Large intestine (tissue), 3 donors: ENCODE measurements around the gene PCK1. TPM values are rescaled to one million over a fixed set of nuclear protein-coding genes. Genes with fewer than 3 reads are reported as not detected.

Source experiments
- DNase-seq, 2 donors: peaks; one replicate each; pipeline versions ENCODE4 v3.0.0 to v3.0.0-alpha.2; 2013
- H3K27ac ChIP-seq: one replicate; pipeline ENCODE4 v1.5.1; 2013; ENCODE audit warnings: low read length
- H3K27me3 ChIP-seq: 2 replicates; pipeline ENCODE4 v1.6.1; 2013; ENCODE audit warnings: low read length; ENCODE audit not compliant: control insufficient read depth, insufficient read depth
- H3K36me3 ChIP-seq: 2 replicates; pipeline ENCODE4 v1.6.1; 2013; ENCODE audit warnings: low read length; ENCODE audit not compliant: control insufficient read depth, insufficient read depth
- H3K4me1 ChIP-seq: one replicate; pipeline ENCODE4 v1.6.1; 2013; ENCODE audit warnings: low read length; ENCODE audit not compliant: control insufficient read depth, insufficient read depth
- H3K4me3 ChIP-seq: one replicate; pipeline ENCODE4 v1.5.1; 2013; ENCODE audit warnings: low read length
- H3K9me3 ChIP-seq: one replicate; pipeline ENCODE4 v1.6.1; 2013; ENCODE audit warnings: mild to moderate bottlenecking, low read depth, low read length, moderate library complexity; ENCODE audit not compliant: control insufficient read depth
- WGBS: methylation state at CpG from one replicate; pipeline ENCODE4 v1.1.5; 2013; ENCODE audit warnings: low lambda C conversion rate; ENCODE audit not compliant: insufficient coverage; 5-methylcytosine and 5-hydroxymethylcytosine counted together
- polyA plus RNA-seq: library from polyadenylated mRNA; unstranded; fragments of 120-200 nt; gene quantifications from one replicate; pipeline ENCODE4 v1.2.1, GENCODE V29; 2013

PCK1 gene
- polyA plus RNA-seq, 1 donor = 13.3 TPM

GRCh38 chr20:57596998-57597939 lies 36.4 kb downstream of the PCK1 start:
- DNase-seq = peak in 1 of 2 donors; percentile 63
- no CpG with 5 or more reads among the region's 39 CpGs for WGBS
- H3K9me3 ChIP-seq = no peaks in the 10 kb centered on the region
- H3K27me3 ChIP-seq = no peaks in the 10 kb centered on the region
- H3K27ac ChIP-seq = no peak overlapping the region
- peaks cover 11% of the 10 kb centered on the region for H3K4me1 ChIP-seq
- no peaks in the 10 kb centered on the region for H3K36me3 ChIP-seq
- no peak overlapping the region for H3K4me3 ChIP-seq

DNA sequence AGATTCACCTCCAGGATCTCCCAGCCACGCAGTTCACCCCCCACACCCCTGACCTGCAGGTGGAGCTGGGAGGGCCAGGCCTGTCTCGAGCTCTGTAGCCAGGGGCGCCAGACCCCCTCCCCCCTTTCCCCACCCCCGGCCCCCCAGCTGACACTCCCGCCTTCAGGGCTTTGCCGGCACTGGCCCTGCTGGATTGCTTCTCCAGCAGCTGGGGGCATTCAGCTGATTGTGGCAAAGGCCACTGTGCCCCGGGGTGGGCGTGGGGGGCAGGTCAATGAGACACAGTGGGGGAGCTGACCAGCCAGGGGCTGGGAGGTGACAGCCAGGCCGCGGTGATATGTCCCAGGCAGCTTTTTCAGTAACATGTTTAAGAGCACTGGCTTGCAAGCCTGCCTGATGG lies 37.1 kb downstream of the PCK1 start:
- Histone ChIP-seq H3K9me3 (no peaks in the 10 kb centered on the region), H3K27ac (no peak overlapping the region), H3K4me1 (peaks cover 8% of the 10 kb centered on the region), H3K4me3 (no peak overlapping the region), H3K36me3 (no peaks in the 10 kb centered on the region), H3K27me3 (no peaks in the 10 kb centered on the region)
- WGBS = no CpG with 5 or more reads among the region's 10 CpGs
- no peak for DNase-seq

DNA sequence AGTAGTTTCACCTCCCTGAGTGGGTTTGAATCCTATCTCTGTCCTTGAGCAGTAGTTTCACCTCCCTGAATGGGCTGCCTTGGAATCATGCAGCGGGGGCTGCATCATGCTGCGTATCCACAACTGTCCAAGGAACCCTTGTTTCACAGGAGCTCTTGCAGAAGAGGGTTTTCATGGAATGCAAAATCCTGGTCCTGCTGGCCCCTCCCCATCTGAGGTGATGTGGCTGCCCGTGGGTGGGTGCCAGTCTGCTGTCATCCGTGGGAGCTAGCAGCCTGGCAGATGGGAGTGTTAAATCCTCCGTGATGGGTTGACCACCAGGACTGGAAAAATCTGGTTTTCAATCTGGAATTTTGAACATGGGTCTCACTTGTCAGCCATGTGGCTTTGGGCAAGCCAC lies 37.6 kb downstream of the PCK1 start:
- H3K27ac ChIP-seq = no peak overlapping the region
- no peaks in the 10 kb centered on the region for H3K27me3 ChIP-seq
- no CpG with 5 or more reads among the region's 5 CpGs for WGBS
- no peaks in the 10 kb centered on the region for H3K36me3 ChIP-seq
- no peak for DNase-seq
- peaks cover 5% of the 10 kb centered on the region for H3K4me1 ChIP-seq
- no peaks in the 10 kb centered on the region for H3K9me3 ChIP-seq
- H3K4me3 ChIP-seq = no peak overlapping the region

GRCh38 chr20:57600320-57601210 lies 39.7 kb downstream of the PCK1 start:
- WGBS = no CpG with 5 or more reads among the region's 13 CpGs
- H3K36me3 ChIP-seq = no peaks in the 10 kb centered on the region
- no peak overlapping the region for H3K4me3 ChIP-seq
- peaks cover 18% of the 10 kb centered on the region for H3K4me1 ChIP-seq
- DNase-seq = no peak
- no peak overlapping the region for H3K27ac ChIP-seq
- H3K9me3 ChIP-seq = no peaks in the 10 kb centered on the region
- no peaks in the 10 kb centered on the region for H3K27me3 ChIP-seq

GRCh38 chr20:57601211-57601570 lies 40.3 kb downstream of the PCK1 start:
- Histone ChIP-seq H3K27ac (no peak overlapping the region), H3K27me3 (no peaks in the 10 kb centered on the region), H3K36me3 (no peaks in the 10 kb centered on the region), H3K4me1 (peaks cover 18% of the 10 kb centered on the region), H3K4me3 (no peak overlapping the region), H3K9me3 (no peaks in the 10 kb centered on the region)
- WGBS = no CpG with 5 or more reads among the region's 2 CpGs
- DNase-seq = no peak

- H3K4me1 ChIP-seq = peaks cover 16% of the 10 kb centered on the region
- H3K36me3 ChIP-seq = no peaks in the 10 kb centered on the region
- no peak overlapping the region for H3K4me3 ChIP-seq
- H3K9me3 ChIP-seq = no peaks in the 10 kb centered on the region
- H3K27ac ChIP-seq = no peak overlapping the region
- WGBS = no CpG with 5 or more reads among the region's 5 CpGs
- DNase-seq = no peak
- no peaks in the 10 kb centered on the region for H3K27me3 ChIP-seq
These were observed 40.8 kb downstream of the PCK1 start for GRCh38 chr20:57601737-57602136.

GRCh38 chr20:57603120-57603519 lies 42.2 kb downstream of the PCK1 start:
- DNase-seq = no peak
- H3K27me3 ChIP-seq = no peaks in the 10 kb centered on the region
- no peak overlapping the region for H3K27ac ChIP-seq
- no peaks in the 10 kb centered on the region for H3K36me3 ChIP-seq
- peaks cover 12% of the 10 kb centered on the region for H3K4me1 ChIP-seq
- WGBS = 80% methylated on average over 1 of the region's 10 CpGs
- no peaks in the 10 kb centered on the region for H3K9me3 ChIP-seq
- no peak overlapping the region for H3K4me3 ChIP-seq

DNA sequence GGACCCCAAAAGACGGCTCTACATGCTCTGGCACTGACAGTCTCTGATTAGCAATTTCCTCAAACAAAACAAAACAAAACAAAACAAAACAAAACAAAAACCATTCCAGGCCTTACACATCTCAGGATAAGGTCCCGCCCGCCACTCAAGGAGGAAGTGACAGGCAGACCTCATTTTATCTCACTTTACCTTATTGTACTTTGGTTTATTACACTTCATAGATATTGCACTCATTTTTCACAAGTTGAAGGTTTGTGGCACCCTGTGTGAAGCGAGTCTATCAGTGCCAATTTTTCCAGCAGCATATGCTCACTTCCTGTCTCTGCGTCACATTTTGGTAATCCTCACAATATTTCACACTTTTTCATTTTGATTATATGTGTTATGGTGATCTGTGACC lies 44.1 kb downstream of the PCK1 start:
- no peaks in the 10 kb centered on the region for H3K36me3 ChIP-seq
- H3K27me3 ChIP-seq = no peaks in the 10 kb centered on the region
- H3K9me3 ChIP-seq = no peaks in the 10 kb centered on the region
- H3K4me1 ChIP-seq = peaks cover 12% of the 10 kb centered on the region
- DNase-seq = peak; percentile 54 to 90
- no CpG with 5 or more reads among the region's 5 CpGs for WGBS
- no peak overlapping the region for H3K4me3 ChIP-seq
- peak overlapping the region; percentile 71 for H3K27ac ChIP-seq

DNA sequence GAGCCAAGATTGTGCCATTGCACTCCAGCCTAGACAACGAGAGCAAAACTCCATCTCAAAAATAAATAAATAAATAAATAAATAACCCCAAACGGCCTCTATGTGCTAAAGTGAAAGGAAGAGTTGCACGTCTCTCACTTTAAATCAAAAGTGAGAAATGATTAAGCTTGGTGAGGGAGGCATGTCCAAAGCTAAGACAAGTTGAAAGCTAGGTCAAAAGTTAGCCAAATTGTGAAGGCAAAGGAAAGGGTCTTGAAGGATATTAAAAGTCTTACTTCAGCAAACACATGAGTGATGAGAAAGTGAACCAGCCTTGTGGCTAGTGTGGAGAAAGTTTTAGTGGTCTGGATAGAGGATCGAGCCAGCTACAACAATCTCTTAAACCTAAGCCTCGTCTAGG lies 45.0 kb downstream of the PCK1 start:
- Histone ChIP-seq H3K4me3 (no peak overlapping the region), H3K27ac (peak overlapping the region; percentile 71), H3K4me1 (peaks cover 12% of the 10 kb centered on the region), H3K9me3 (no peaks in the 10 kb centered on the region), H3K36me3 (no peaks in the 10 kb centered on the region), H3K27me3 (no peaks in the 10 kb centered on the region)
- 39% methylated on average over 3 of the region's 5 CpGs for WGBS
- DNase-seq = no peak

DNA sequence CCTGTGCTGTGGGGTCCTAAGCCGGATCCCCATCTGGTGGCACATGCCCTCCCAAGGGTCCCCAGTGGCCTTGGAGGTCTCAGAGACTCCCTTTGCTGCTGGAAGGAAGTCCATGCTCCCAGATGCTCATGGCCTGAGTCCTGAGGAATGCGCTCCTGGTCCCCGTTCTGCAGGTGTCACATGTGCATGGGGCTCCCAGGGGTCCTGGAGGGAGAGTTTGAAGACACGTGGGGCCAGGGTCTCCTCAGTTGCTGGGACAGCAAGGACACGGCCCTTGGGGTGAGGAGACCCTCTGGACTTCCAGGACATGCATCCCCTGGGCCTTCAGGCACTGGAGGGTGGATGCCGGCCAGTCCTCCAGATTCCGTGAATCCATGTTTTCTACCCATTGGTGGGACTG lies 47.6 kb downstream of the PCK1 start:
- Histone ChIP-seq H3K9me3 (no peaks in the 10 kb centered on the region), H3K4me3 (no peak overlapping the region), H3K36me3 (no peaks in the 10 kb centered on the region), H3K27ac (no peak overlapping the region), H3K4me1 (peaks cover 12% of the 10 kb centered on the region), H3K27me3 (no peaks in the 10 kb centered on the region)
- WGBS = no CpG with 5 or more reads among the region's 7 CpGs
- DNase-seq = no peak
